Stimulated activated CD4-positive, alpha-beta T cell treated with anti-CD3 and anti-CD28 coated beads, Interleukin-15, amount 100 ng/mL, for 48 hours (primary cell): ENCODE data around the gene CFAP73.

Experiments used
- DNase-seq, 2 donors: peaks; one replicate each; pipeline ENCODE4 v3.0.0-alpha.2; 2020; ENCODE audit warnings: low read depth in 2 of 2

CFAP73 gene

GRCh38 chr12:113163030-113163360 lies 13.5 kb downstream of the CFAP73 start:
- no peak for DNase-seq

DNA sequence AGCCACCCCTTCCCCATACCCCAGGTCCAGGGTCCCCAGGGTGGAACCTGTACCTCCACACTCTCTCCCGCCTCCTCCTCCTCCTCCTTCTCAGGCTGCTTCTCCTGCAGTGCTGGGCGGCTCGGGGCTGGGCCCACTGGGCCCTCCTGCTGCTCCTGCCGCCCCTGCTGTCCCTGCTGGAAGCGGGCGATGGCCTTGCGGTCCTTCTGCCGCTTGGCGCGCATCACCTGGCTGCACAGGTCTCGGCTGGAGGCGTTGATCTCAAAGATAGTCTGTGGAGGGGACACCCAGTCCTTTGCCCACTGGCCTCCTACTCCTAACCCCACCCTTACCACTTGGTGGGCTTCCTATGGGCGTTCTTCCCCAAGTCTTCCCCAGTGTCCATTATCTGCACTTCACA lies 14.5 kb downstream of the CFAP73 start:
- no peak for DNase-seq

DNA sequence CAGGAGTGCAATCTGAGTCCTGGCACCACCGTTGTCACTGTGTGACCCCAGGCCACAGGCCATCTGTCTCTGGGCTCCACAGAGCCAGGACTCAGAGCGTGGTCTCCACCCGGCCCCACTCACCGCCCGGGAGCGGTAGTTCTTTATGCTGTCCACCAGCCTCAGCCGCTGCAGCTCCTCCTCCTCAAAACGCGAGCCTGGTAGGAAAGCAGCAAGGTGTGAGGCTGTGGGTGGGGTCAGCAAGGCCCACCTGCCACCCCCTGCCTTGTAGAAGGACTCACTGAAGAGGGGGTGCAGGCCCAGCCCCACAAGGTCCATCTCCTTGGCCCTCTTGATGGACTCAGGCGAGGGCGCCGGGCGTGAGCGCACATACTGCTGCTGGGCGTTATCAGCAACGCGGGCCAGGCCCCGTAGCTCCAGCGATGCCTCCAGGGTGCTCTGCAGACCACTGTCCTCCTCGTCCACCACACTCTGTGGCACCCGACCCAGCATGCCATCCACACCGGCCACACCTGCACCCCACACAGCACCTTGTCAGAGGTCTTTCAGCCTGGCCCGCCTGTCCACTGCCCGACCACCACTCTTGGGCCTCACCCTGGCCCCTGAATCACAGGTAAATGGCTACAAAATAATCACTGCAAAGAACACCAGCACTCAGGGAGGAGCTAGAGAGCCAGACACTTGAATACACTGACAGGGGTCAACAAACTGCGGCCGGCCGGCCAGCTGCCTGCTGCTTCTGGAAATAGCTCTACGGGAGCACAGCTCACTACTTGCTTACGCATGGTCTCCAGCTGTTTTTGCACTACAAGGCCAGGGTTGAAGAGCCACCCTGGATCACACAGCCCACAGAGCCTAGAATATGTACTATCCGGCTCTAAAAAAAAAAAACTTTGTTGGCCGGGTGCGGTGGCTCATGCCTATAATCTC lies 16.3 kb downstream of the CFAP73 start:
- DNase-seq: no peak

DNA sequence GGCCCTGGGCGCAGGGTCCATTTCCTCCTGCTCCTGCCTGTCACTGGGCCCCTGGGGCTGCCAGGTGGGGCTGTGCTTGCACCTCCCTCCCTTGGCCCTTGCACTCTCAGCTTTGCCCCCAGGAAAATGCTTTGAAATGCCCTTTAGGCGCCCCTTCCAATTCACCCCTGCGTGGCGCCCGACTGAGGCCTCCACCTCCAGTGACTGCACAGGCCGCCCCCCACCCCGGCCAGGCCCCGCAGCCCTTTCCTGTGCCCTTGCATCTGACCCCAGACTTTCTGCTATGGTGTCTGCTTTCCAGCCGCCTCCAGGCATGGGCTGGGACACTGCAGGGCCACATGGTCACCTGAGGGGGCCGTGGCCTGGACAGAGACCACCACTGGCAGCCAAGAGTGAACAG lies 18.3 kb downstream of the CFAP73 start:
- no peak for DNase-seq

- no peak for DNase-seq
These were observed 20.2 kb downstream of the CFAP73 start for GRCh38 chr12:113169697-113170096.

- DNase-seq: no peak
These were observed 20.9 kb downstream of the CFAP73 start for GRCh38 chr12:113170457-113170856.

GRCh38 chr12:113170926-113171325 lies 21.4 kb downstream of the CFAP73 start:
- no peak for DNase-seq

DNA sequence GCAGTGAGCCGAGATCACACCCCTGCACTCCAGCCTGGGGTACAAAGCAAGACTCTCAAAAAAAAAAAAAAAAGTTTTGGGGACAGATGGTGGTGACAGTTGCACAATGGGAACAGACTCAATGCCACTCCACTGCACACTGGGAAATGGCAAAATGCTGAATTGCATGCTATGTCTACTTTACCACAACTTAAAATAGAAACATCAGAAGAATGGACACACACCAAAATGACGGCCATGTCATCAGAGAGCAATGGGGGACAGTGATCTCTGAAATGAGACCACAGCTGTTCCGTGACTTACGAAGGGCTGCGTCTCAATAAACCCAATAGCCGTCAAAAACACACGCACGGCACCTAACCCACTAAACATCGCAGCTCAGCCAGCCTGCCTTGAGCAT lies 22.0 kb downstream of the CFAP73 start:
- no peak for DNase-seq

- DNase-seq: no peak
These were observed 22.7 kb downstream of the CFAP73 start for GRCh38 chr12:113172185-113172584.

- no peak for DNase-seq
These were observed 23.7 kb downstream of the CFAP73 start for GRCh38 chr12:113173081-113173698.

- peak; percentile 64 to 76 for DNase-seq
These were observed 25.2 kb downstream of the CFAP73 start for GRCh38 chr12:113174461-113175384.

DNA sequence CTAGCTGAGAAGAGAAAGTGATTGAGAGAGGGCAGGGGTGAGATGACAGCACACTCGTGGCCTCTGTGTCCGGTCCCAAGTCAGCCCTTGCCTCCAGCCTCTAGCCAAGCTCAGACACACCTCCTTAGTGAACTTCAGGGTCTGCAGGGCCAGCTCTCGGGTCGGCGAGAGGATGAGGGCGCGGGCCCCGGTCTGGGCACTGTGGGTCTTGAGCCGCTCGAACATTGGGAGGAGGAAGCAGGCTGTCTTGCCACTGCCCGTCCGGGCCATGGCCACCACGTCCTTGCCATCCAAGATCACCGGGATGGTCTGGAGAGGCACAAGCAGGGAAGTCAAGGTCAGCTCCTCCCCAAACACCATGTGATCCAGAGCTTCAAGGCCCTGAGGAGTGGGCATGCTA lies 29.5 kb downstream of the CFAP73 start:
- no peak for DNase-seq

GRCh38 chr12:113180333-113180732 lies 30.8 kb downstream of the CFAP73 start:
- DNase-seq: no peak

DNA sequence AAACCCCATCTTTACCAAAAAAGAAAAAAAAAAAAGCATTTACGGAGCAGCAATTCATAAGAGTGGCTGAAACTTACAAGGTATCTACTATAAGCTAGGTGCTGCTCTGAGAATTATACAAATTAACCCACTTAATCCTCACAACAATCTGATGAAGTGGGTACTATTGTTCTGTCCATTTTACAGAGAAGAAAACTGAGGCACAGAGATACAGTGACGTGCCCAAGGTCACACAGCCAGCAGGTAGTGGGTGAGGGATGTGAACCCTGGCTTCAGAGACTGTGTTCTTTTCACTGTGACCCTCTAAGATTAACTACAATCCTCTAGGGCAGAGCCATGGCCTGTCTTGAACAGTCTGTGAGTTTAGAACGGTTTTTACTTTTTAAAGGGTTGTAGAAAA lies 32.5 kb downstream of the CFAP73 start:
- DNase-seq: no peak

- DNase-seq: no peak
These were observed 33.6 kb downstream of the CFAP73 start for GRCh38 chr12:113183030-113183589.

- no peak for DNase-seq
These were observed 34.8 kb downstream of the CFAP73 start for GRCh38 chr12:113184098-113184899.

GRCh38 chr12:113184900-113185179 lies 35.3 kb downstream of the CFAP73 start:
- DNase-seq: peak; percentile 85 to 87

DNA sequence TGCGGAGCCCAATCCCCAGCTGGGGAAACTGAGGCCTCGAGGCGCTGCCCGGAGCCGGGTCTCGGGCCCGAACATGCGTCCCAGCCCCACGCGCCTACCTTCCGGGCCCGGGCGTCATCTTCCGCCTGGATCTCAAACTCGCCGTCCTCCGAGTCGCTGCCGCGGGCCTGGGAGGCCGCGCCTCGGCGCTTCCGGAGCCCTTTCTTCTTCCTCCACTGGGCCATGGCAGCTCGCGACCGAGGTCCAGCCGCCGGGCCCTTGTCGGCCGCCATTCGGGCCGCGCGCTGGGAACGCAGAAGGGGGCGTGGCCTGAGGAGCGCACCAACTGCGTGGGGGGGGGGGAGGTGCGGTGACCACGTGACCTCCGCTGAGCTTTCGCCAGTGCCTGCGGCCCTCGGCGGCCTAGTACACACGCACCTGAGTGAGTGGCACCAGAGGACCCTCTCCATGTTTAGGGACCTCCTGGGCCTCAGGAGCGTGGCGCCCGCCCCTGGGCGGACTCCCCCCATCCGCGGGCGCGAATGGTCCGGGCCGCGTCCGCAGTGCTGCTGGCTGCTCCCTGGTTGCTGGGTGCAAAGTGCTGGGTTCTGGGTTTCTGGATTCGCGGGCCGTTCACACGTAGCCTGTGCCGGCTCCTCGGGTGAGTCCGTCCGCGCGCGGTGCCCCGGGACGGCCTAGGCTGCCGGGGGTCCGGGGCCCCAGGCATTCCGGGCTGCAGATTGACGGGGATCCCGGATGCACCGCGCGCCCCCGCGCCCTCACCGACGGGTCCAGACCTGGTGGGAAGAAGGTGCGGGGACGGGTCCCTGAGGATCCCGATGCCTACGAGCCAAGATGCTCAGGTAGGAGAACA lies 35.9 kb downstream of the CFAP73 start, which contains the start of the genes DDX54 and RITA1:
Gene DDX54 (minus strand): TSS at position 299 of the 853 bp plus-strand sequence. CDS start 27 bp downstream, at position 272.
Gene RITA1 (plus strand): TSS at position 542 of the 853 bp plus-strand sequence. CDS start 1,026 bp downstream, outside the sequence.
- DNase-seq: peak; percentile 62 to 78

- no peak for DNase-seq
These were observed 36.5 kb downstream of the CFAP73 start for GRCh38 chr12:113186033-113186365.

DNA sequence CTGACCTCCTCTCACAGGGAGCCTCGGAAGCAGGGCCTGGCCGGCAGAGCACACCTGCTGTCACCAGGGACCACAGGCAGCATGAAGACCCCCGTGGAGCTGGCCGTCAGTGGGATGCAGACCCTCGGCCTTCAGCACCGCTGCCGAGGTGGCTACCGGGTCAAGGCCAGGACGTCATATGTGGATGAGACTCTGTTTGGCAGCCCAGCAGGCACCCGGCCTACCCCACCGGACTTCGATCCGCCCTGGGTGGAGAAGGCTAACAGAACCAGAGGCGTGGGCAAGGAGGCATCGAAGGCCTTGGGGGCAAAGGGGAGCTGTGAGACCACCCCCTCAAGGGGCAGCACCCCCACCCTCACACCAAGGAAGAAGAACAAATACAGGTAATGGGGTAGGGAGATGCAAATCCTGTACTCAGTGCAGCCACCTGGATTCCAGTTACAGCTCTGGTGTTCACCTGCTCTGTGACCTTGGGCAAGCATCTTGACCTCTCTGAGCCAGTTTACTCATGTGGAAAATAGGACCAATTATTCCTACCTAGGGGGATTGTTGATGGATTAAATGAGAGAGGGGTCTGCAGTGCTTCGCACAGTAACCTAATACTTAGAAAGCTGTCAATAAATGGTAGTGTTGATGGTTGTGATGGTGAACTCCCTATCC lies 37.3 kb downstream of the CFAP73 start:
- no peak for DNase-seq
